A673 (cell line): Measurements from ENCODE around the gene MBLAC1. TPM values are rescaled to one million over a fixed set of nuclear protein-coding genes. Genes with fewer than 3 reads are reported as not detected.

Experiments
- Bru-seq: library from RNA; stranded (reverse); fragments of 400-500 nt; gene quantifications from one replicate; lab custom pipeline; 2021; lab: Mats Ljungman, UMichigan
- BruChase-seq, 2 experiments: library from RNA; stranded (reverse); fragments of 400-500 nt; gene quantifications; one replicate each; lab custom pipeline; 2021; lab: Mats Ljungman, UMichigan
- BruUV-seq: library from RNA; stranded (reverse); fragments of 400-500 nt; replicated peaks from 2 replicates; lab custom pipeline; 2021; lab: Mats Ljungman, UMichigan
- CTCF ChIA-PET: fragments of 300-600 bp; sonication (Branson Sonifier 250); formaldehyde crosslinking; loops from one replicate; lab custom pipeline; 2022; ENCODE audit warnings: antibody characterized with exemption; lab: Charles Lee
- POLR2A ChIA-PET: fragments of 300-600 bp; sonication (Branson Sonifier 250); formaldehyde crosslinking; loops from one replicate; lab custom pipeline; 2022; ENCODE audit warnings: antibody characterized with exemption; ENCODE audit not compliant: low non-redundant PET; lab: Charles Lee
- DNase-seq: peaks from one replicate; pipeline ENCODE4 v3.0.0-alpha.2; 2015; ENCODE audit warnings: low spot score
- H3K27ac ChIP-seq: fragments of 200-600 bp; sonication (generic); 2 replicates; pipeline ENCODE4 v1.5.1; 2016; ENCODE audit warnings: mixed run types, low read depth, mild to moderate bottlenecking, mixed read lengths, antibody characterized with exemption, low read length; ENCODE audit not compliant: poor library complexity, severe bottlenecking
- H3K27me3 ChIP-seq: fragments of 200-600 bp; sonication (generic); replicated peaks from 2 replicates; pipeline ENCODE4 v1.6.1; 2017; ENCODE audit warnings: mixed run types, low read depth, mild to moderate bottlenecking, mixed read lengths, antibody characterized with exemption, low read length; ENCODE audit not compliant: insufficient read depth, poor library complexity
- H3K36me3 ChIP-seq: fragments of 200-600 bp; sonication (generic); 2 replicates; pipeline ENCODE4 v1.6.1; 2016; ENCODE audit warnings: mixed run types, mild to moderate bottlenecking, mixed read lengths, antibody characterized with exemption, low read length; ENCODE audit not compliant: insufficient read depth, poor library complexity, severe bottlenecking
- H3K4me1 ChIP-seq: fragments of 200-600 bp; sonication (generic); 2 replicates; pipeline ENCODE4 v1.6.1; 2017; ENCODE audit warnings: mixed run types, mild to moderate bottlenecking, mixed read lengths, antibody characterized with exemption, low read length; ENCODE audit not compliant: insufficient read depth, poor library complexity, severe bottlenecking
- H3K4me3 ChIP-seq: fragments of 200-600 bp; sonication (generic); 2 replicates; pipeline ENCODE4 v1.5.1; 2016; ENCODE audit warnings: low read depth, mixed run types, mild to moderate bottlenecking, mixed read lengths, low read length; ENCODE audit not compliant: poor library complexity, severe bottlenecking
- H3K9me3 ChIP-seq: fragments of 200-600 bp; sonication (generic); 2 replicates; pipeline ENCODE4 v1.6.1; 2016; ENCODE audit warnings: mixed run types, low read depth, mild to moderate bottlenecking, mixed read lengths, antibody characterized with exemption, low read length; ENCODE audit not compliant: poor library complexity, severe bottlenecking
- EZH2 ChIP-seq: fragments of 200-600 bp; sonication (generic); IDR thresholded peaks from 2 replicates; pipeline ENCODE4 v1.6.1; 2017; ENCODE audit warnings: borderline replicate concordance, low read depth, mild to moderate bottlenecking, mixed read lengths, antibody characterized with exemption, low read length; ENCODE audit not compliant: poor library complexity, severe bottlenecking
- intact Hi-C: fragments of 100-400 bp; cut with micrococcal nuclease; formaldehyde crosslinking; loops from one replicate; pipeline ENCODE4 v1.10.0; 2022; ENCODE audit not compliant: unreplicated experiment
- long read RNA-seq: library from polyadenylated mRNA; stranded (forward); transcript quantifications from one replicate; pipeline ENCODE4 v2.0.0, GENCODE V29; 2022
- total RNA-seq: library from RNA; stranded (reverse); gene quantifications from 2 replicates; pipeline ENCODE4 v1.2.3, GENCODE V29; 2021
- TF ChIP-seq, protein P1 (sequence below): fragments of 300-800, 200-600 bp; sonication (generic); conservative IDR thresholded peaks from 2 replicates; pipeline ENCODE4 v1.5.1; 2017; ENCODE audit warnings: low read depth, mild to moderate bottlenecking, antibody characterized with exemption, low read length, moderate library complexity, mixed read lengths

MBLAC1 gene, protein sequence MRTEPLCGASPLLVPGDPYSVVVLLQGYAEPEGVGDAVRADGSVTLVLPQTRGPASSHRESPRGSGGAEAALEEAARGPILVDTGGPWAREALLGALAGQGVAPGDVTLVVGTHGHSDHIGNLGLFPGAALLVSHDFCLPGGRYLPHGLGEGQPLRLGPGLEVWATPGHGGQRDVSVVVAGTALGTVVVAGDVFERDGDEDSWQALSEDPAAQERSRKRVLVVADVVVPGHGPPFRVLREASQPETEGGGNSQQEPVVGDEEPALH
- 3.0 and 3.1 TPM in 2 replicates for total RNA-seq
- Bru-seq, nascent RNA = percentile 48 among the genes with signal in this experiment
- percentile 49 among the genes with signal in this experiment for BruChase-seq, experiment 1, labeled RNA remaining after a 2-hour chase
- percentile 62 among the genes with signal in this experiment for BruChase-seq, experiment 2, labeled RNA remaining after a 6-hour chase
- long read RNA-seq, transcript MBLAC1-201 (2 exons, 1,502 nt) = major isoform, 6 of 9 reads
- long read RNA-seq, partial matches to known transcripts = 3 of 9 reads
- long read RNA-seq, other reads (novel, unspliced or antisense) = 0 of 9 reads

- CTCF ChIA-PET = no interaction called here
- BruUV-seq = no TSS peak
- Histone ChIP-seq H3K4me3 (peak within 1 kb of the TSS; percentile 62), H3K9me3 (no peaks in the 10 kb centered on the region), H3K27me3 (no peaks in the 10 kb centered on the region), H3K4me1 (peaks cover 10% of the 10 kb centered on the region), H3K36me3 (no peaks in the 10 kb centered on the region), H3K27ac (peak within 1 kb of the TSS; percentile 95)
- DNase-seq = peak; percentile 95
- POLR2A ChIA-PET = interaction anchor here (0.8 to 1.2 kb wide), 2 partner anchors 25 to 302 kb away, joined by 4 to 5 read pairs; partner anchors contain the start of genes AP4M1 and ZCWPW1
- intact Hi-C loops = no loop called here
- no peak for TF ChIP-seq EZH2
- TF ChIP-seq, protein P1, sequence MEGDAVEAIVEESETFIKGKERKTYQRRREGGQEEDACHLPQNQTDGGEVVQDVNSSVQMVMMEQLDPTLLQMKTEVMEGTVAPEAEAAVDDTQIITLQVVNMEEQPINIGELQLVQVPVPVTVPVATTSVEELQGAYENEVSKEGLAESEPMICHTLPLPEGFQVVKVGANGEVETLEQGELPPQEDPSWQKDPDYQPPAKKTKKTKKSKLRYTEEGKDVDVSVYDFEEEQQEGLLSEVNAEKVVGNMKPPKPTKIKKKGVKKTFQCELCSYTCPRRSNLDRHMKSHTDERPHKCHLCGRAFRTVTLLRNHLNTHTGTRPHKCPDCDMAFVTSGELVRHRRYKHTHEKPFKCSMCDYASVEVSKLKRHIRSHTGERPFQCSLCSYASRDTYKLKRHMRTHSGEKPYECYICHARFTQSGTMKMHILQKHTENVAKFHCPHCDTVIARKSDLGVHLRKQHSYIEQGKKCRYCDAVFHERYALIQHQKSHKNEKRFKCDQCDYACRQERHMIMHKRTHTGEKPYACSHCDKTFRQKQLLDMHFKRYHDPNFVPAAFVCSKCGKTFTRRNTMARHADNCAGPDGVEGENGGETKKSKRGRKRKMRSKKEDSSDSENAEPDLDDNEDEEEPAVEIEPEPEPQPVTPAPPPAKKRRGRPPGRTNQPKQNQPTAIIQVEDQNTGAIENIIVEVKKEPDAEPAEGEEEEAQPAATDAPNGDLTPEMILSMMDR = no peak
Measured at GRCh38 chr7:100126931-100127865, at the start of gene MBLAC1. Gene MBLAC1 (plus strand): TSS chr7:100126967. CDS start chr7:100127396, 429 bp downstream.

DNA sequence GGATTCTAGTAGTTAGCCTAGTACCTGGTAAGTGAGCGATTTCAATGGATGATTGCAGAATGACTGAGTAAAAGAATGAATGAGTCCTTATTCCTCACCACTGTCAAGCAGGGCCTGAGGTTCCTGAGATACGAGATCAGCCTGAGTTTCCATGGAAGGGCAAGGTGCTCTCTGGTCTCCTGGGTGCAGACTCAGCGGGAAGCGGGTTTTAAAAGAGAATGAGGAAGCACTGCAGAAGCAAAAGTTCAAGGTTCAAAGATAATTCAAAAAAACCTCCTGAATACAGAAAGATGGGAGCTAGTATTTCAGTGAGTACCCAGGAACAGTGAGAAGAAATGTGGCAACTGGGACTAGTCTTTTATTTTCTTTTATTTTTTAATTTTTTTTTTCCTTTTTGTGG, 49.6 kb upstream of the MBLAC1 start:
- Histone ChIP-seq H3K27me3 (no peaks in the 10 kb centered on the region), H3K27ac (no peak overlapping the region), H3K4me1 (peaks cover 4% of the 10 kb centered on the region), H3K36me3 (peaks cover 78% of the 10 kb centered on the region), H3K9me3 (peaks cover 26% of the 10 kb centered on the region), H3K4me3 (no peak overlapping the region)
- ChIA-PET POLR2A (interaction anchor here (0.6 kb wide), 1 partner anchor 130 kb away, joined by 17 read pairs; no protein-coding TSS in a partner anchor), CTCF (no interaction called here)
- DNase-seq = no peak
- no TSS peak for BruUV-seq
- intact Hi-C loops = no loop called here
- no peak for TF ChIP-seq EZH2
- TF ChIP-seq, protein P1 = no peak

DNA sequence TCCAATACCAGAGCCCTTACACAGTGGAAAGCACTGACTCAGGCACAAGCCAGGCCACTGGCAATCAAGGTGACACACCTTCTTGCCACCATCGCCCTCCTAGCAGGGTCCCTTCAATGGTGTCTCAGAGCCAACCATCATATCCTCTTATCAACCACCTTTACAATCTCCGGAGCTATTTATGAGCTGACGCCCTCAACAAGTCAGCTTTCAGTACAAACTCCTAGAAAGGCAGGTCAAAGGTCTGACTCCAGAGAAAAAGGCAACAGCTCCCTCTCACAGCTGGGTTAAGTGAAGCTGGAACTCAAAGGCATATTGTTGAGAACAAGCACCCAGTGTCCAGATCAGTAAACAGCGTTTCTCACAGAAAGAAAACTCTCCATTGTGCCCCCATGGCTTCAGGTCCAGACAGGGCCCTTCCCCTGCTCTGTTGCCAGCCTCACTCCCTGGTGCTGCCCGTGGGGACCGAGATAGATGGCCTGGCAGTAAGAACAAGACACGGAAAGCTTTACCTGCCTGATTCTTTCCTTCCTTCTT, 47.7 kb upstream of the MBLAC1 start:
- intact Hi-C loops = no loop called here
- no peaks in the 10 kb centered on the region for H3K27me3 ChIP-seq
- TF ChIP-seq, protein P1 = no peak
- no peak for TF ChIP-seq EZH2
- DNase-seq = no peak
- no peak overlapping the region for H3K27ac ChIP-seq
- BruUV-seq = no TSS peak
- CTCF ChIA-PET = no interaction called here
- peaks cover 4% of the 10 kb centered on the region for H3K4me1 ChIP-seq
- no peak overlapping the region for H3K4me3 ChIP-seq
- H3K36me3 ChIP-seq = peaks cover 59% of the 10 kb centered on the region
- POLR2A ChIA-PET = no interaction called here
- H3K9me3 ChIP-seq = peaks cover 8% of the 10 kb centered on the region
